ENCODE measurements around the gene TMEM181. TPM values are rescaled to one million over a fixed set of nuclear protein-coding genes. Genes with fewer than 3 reads are reported as not detected.
A peak's percentile ranks its signal among the peaks of the same experiment; 100 is the strongest.
"Not testable (repeated sequence)": the region's sequence is repeated elsewhere in the genome, so short reads cannot be mapped to it uniquely, and the experiment has no call there.

TMEM181 gene
- total RNA-seq, 1 donor from 2014 or later, result 18.4 TPM

- no peak for DNase-seq (ENCODE audit: low spot score)
- intact Hi-C loops (cut with DNase I), result no loop called here
- ATAC-seq, result no peak
Observed at GRCh38 chr6:158629367-158630221, 69.7 kb downstream of the TMEM181 start.

GRCh38 chr6:158630938-158631616 is 71.2 kb downstream of the TMEM181 start:
- intact Hi-C loops (cut with DNase I), result no loop called here
- DNase-seq (ENCODE audit: low spot score) (no peak), ATAC-seq (peak; percentile 81)

GRCh38 chr6:158631678-158632537 is 72.0 kb downstream of the TMEM181 start:
- intact Hi-C loops (cut with DNase I), result no loop called here
- ATAC-seq, result peak; percentile 90

GRCh38 chr6:158632538-158633119 is 72.7 kb downstream of the TMEM181 start:
- intact Hi-C loops (cut with DNase I); DNase-seq (ENCODE audit: low spot score): not testable (repeated sequence)

More at GRCh38 chr6:158631678-158632537, 72.0 kb downstream of the TMEM181 start:
- DNase-seq (ENCODE audit: low spot score), result no peak

GRCh38 chr6:158633127-158633526 is 73.2 kb downstream of the TMEM181 start:
- ATAC-seq, result no peak
- no peak for DNase-seq (ENCODE audit: low spot score)
- intact Hi-C loops (cut with DNase I), result no loop called here

More at GRCh38 chr6:158632538-158633119, 72.7 kb downstream of the TMEM181 start:
- not testable (repeated sequence) for ATAC-seq

GRCh38 chr6:158634695-158635426 is 75.0 kb downstream of the TMEM181 start:
- intact Hi-C loops (cut with DNase I), result no loop called here
- ATAC-seq (no peak), DNase-seq (ENCODE audit: low spot score) (no peak)

GRCh38 chr6:158635427-158636073 is 75.7 kb downstream of the TMEM181 start:
- ATAC-seq (no peak), DNase-seq (ENCODE audit: low spot score) (no peak)
- intact Hi-C loops (cut with DNase I), result no loop called here

- no peak for DNase-seq (ENCODE audit: low spot score)
- intact Hi-C loops (cut with DNase I), result no loop called here
Observed at GRCh38 chr6:158636778-158637177, 76.9 kb downstream of the TMEM181 start.

GRCh38 chr6:158638324-158638854 is 78.5 kb downstream of the TMEM181 start:
- intact Hi-C loops (cut with DNase I), result no loop called here
- DNase-seq (ENCODE audit: low spot score) (no peak), ATAC-seq (no peak)

More at GRCh38 chr6:158636778-158637177, 76.9 kb downstream of the TMEM181 start:
- ATAC-seq, result no peak

GRCh38 chr6:158639056-158639455 is 79.2 kb downstream of the TMEM181 start:
- intact Hi-C loops (cut with DNase I), result no loop called here
- DNase-seq (ENCODE audit: low spot score) (no peak), ATAC-seq (no peak)

GRCh38 chr6:158640519-158640918 is 80.6 kb downstream of the TMEM181 start:
- ATAC-seq, result no peak
- DNase-seq (ENCODE audit: low spot score), result no peak
- intact Hi-C loops (cut with DNase I), result no loop called here

GRCh38 chr6:158642097-158642601 is 82.3 kb downstream of the TMEM181 start:
- DNase-seq (ENCODE audit: low spot score) (no peak), ATAC-seq (no peak)
- intact Hi-C loops (cut with DNase I), result no loop called here

- no peak for ATAC-seq
- intact Hi-C loops (cut with DNase I), result no loop called here
- no peak for DNase-seq (ENCODE audit: low spot score)
Observed at GRCh38 chr6:158643836-158644230, 83.9 kb downstream of the TMEM181 start.

- ATAC-seq (peak; percentile 99), DNase-seq (ENCODE audit: low spot score) (peak; percentile 95)
- intact Hi-C loops (cut with DNase I), result no loop called here
Observed at GRCh38 chr6:158644231-158645063, 84.6 kb downstream of the TMEM181 start, which contains the start of gene DYNLT1. Gene DYNLT1, minus strand, starts transcription at chr6:158644743. Its CDS starts 35 bp downstream, at chr6:158644708.

GRCh38 chr6:158645064-158646022 is 85.5 kb downstream of the TMEM181 start:
- no peak for ATAC-seq
- intact Hi-C loops (cut with DNase I), result no loop called here
- peak; percentile 18 for DNase-seq (ENCODE audit: low spot score)
